GM19099 (cell line): Measurements from ENCODE around the gene ORM1.

Experiments used
- POLR2A ChIP-seq: IDR thresholded peaks from 3 replicates; pipeline ENCODE4 v1.6.1; 2011; ENCODE audit warnings: low read depth; ENCODE audit not compliant: insufficient read length; ENCODE audit errors: extremely low read depth

ORM1 gene

DNA sequence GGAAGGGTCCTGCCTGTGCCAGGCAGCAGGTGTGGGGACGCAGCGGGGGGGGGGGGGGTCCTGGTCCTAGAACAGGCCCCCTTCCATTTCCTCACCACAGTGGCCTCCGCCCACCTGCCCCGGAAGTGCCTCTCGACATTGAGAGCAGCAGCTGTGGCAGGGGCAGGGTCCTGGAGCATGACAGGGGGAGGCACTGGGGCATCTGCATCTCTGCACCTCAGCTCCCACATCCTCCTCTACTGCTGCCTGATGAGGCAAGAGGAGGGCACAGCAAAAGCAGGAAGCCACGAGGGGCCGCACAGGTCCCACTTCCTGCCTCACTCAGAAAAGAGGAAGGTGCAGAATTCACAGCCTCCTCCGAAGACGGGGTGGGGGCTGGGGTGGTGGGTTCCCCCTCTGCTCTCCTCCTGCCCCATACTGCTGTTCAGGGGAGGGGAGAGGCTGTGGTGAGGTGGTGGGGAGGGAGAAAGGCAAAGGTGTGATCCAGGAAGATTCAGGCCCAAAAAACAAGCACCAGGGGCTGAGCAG lies 50.1 kb downstream of the ORM1 start:
- peak; percentile 46 for TF ChIP-seq POLR2A

DNA sequence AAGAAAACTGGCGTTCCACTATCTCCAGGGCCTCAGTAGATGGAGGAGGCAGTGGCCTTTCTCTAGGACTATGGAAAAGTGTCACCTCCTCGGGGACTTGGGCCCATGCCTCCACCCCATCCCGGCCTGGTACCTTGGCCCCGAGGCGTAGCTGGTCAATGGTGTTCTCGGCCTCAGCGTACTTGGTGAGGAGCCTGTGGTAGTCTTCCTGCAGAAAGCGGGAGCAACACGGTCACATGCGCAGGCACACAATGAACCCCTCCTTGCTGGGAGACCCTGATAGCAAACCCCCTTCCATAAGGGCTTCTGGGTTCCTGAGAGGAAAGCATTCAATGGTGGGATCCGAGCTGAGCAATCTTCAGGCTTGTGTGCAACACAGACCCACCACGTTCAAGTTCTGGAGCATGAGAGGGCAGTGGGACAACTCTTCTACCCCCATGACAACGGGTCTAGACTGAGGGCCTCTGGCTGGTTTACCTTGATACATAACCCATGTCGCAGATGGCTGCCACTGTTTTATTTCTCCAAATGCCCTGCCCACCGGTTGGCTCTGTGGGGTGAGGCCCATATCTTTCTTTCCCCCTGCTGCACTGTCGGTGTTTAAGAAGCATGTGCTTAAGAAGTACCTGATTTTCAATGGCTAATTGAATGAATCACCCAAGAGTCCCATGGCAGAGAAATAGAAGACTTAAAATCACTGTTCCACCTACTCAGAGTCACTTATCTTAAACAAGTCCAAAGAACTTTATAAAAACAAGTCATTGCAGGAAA lies 51.2 kb downstream of the ORM1 start:
- TF ChIP-seq POLR2A = no peak

DNA sequence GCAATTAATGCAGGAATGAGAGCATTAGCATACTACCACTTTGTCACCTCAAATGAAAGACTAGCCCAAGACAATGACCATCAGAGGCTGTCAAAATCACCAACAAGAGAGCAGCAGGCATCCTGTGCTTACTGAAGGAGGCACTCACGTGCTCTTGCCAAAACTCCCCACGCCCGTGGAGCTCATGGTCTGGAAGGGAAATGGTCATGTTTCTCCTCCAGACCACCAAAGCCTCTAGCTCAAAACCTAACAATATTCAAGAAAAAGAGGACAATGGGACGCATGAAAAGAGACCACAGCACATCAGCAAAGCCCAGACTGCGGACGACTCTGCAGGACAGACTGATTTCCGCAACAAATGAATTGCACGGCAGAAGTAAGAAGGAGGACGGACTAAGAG lies 52.0 kb downstream of the ORM1 start:
- no peak for TF ChIP-seq POLR2A

DNA sequence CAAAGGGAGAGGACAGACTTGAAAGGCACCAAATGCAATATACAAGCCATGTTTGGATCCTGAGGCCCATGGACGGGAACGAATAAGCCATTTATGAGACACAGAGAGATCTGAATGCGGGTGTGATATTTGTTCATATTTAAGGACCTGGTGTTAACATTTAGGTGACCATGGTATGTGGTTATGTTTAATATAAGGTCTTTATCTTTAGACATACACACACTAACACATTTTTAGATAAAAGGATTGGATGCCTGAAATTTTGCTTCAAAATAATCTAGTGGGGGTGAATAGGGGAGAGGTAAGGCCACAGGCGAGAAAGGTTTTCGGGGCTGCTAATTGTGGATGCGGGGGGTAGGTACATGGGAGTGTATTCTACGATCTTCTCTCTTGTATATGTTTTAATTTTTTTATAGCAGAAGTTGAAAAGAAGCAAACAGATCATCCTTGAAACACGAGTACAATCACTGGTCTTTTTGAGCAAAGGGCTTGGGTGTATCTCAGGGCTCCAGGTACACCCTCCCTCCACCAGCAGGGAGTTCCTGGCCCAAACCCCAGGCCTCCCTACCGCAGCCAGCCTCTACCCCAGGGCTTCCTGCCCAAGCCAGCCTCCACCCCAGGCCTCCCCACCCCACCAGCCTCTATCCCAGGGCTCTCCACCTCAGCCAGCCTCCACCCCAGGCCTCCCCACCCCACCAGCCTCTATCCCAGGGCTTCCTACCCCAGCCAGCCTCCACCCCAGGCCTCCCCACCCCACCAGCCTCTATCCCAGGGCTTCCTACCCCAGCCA lies 52.7 kb downstream of the ORM1 start:
- TF ChIP-seq POLR2A = no peak
